ENCODE results near the gene CCN6. TPM values are rescaled to one million over a fixed set of nuclear protein-coding genes. Genes with fewer than 3 reads are reported as not detected.

CCN6 gene
- total RNA-seq: not detected in 2 replicates

GRCh38 chr6:112054001-112054400 is at the start of gene CCN6:
Gene CCN6, plus strand, starts transcription at chr6:112054104. Its CDS starts 254 bp downstream, at chr6:112054358.

GRCh38 chr6:112087136-112087911 is 33.4 kb downstream of the CCN6 start, which contains the start of the genes FAM229B and TUBE1:
Gene FAM229B, plus strand, starts transcription at chr6:112087591. Its CDS starts 11,693 bp downstream, at chr6:112099284.
Gene TUBE1, minus strand, starts transcription at chr6:112087482. Its CDS starts 48 bp downstream, at chr6:112087434.

Other genes with a start within 250 kb of the CCN6 start
- 200 and 230 TPM in 2 replicates for gene FYN, start 180.7 kb upstream of the CCN6 start, total RNA-seq
- 27.7 and 29.1 TPM in 2 replicates for gene TUBE1, start 33.4 kb downstream of the CCN6 start, total RNA-seq
- gene FAM229B, start 33.5 kb downstream of the CCN6 start, total RNA-seq: 10.8 and 12.4 TPM in 2 replicates
- 444 and 607 TPM in 2 replicates for gene LAMA4, start 200.5 kb downstream of the CCN6 start, total RNA-seq

All from thoracic aorta endothelial cell (primary cell).